ENCODE measurements around the gene FAT1. TPM values are rescaled to one million over a fixed set of nuclear protein-coding genes. Genes with fewer than 3 reads are reported as not detected.
A peak's percentile ranks its signal among the peaks of the same experiment; 100 is the strongest.

FAT1 gene, protein sequence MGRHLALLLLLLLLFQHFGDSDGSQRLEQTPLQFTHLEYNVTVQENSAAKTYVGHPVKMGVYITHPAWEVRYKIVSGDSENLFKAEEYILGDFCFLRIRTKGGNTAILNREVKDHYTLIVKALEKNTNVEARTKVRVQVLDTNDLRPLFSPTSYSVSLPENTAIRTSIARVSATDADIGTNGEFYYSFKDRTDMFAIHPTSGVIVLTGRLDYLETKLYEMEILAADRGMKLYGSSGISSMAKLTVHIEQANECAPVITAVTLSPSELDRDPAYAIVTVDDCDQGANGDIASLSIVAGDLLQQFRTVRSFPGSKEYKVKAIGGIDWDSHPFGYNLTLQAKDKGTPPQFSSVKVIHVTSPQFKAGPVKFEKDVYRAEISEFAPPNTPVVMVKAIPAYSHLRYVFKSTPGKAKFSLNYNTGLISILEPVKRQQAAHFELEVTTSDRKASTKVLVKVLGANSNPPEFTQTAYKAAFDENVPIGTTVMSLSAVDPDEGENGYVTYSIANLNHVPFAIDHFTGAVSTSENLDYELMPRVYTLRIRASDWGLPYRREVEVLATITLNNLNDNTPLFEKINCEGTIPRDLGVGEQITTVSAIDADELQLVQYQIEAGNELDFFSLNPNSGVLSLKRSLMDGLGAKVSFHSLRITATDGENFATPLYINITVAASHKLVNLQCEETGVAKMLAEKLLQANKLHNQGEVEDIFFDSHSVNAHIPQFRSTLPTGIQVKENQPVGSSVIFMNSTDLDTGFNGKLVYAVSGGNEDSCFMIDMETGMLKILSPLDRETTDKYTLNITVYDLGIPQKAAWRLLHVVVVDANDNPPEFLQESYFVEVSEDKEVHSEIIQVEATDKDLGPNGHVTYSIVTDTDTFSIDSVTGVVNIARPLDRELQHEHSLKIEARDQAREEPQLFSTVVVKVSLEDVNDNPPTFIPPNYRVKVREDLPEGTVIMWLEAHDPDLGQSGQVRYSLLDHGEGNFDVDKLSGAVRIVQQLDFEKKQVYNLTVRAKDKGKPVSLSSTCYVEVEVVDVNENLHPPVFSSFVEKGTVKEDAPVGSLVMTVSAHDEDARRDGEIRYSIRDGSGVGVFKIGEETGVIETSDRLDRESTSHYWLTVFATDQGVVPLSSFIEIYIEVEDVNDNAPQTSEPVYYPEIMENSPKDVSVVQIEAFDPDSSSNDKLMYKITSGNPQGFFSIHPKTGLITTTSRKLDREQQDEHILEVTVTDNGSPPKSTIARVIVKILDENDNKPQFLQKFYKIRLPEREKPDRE (N-terminal part only)
- 8.6 and 9.2 TPM in 2 replicates for total RNA-seq
- polyA plus RNA-seq = 9.8 and 10.4 TPM in 2 replicates
- polyA plus RNA-seq (2011; cell fraction: cytosol; rRNA removed) = 8.7 and 9.1 TPM in 2 replicates
- 18.6 and 25.1 TPM in 2 replicates for polyA plus RNA-seq (2011; cell fraction: nucleus; rRNA removed)
- 6.4 and 6.9 TPM in 2 replicates for polyA plus RNA-seq (2012)
- 105 and 107 TPM in 2 replicates for polyA minus RNA-seq
- polyA minus RNA-seq (2011; cell fraction: cytosol; rRNA and poly(A)+ RNA removed) = 75.8 TPM
- polyA minus RNA-seq (2011; cell fraction: nucleus; rRNA and poly(A)+ RNA removed) = 55.9 and 66.5 TPM in 2 replicates
- percentile 39 among the genes with signal in this experiment for Bru-seq, nascent RNA
- percentile 57 among the genes with signal in this experiment for BruChase-seq, experiment 1, labeled RNA remaining after a 6-hour chase
- BruChase-seq, experiment 2, labeled RNA remaining after a 2-hour chase = percentile 43 among the genes with signal in this experiment
- long read RNA-seq = 0 reads

DNA sequence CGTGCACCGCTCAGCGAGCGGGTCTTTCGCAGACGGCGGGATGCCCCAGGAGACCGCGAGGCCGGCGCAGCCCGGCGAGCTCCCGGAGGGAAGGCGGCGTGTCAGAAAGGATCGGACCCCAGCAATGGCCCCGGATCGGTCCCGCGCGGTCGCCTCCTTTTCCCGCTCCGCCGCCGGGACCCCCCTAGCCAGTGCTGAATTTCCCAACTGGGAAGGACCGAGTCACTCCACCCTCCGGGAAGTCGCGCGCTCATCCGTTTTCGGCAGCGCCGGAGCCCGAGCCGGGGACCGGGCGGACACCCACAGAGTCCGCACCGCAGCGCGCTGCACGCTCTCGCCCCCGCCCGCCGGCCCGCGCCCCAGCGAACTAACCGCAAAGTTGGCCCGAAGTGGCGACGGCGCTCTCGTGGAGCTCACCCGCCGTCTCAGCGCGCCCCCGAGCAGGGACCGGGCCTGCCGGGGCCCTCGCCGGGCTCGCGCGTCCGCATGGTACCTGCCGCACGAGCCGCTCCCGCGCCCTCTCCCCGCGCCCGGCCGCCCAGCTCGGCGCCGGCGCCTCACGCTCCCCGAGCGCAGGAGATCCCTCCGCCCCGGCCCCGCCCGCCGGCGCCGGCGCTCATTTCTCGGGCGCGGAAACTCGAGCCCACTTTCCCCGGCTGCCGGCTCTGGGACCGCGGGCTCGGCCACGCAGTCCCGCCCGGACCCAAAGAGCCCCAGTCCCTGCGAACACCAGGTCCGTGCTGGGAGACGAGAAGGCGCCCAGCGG lies at the start of gene FAT1:
FAT1 (minus strand) TSS at position 565 of the 766 bp plus-strand sequence. CDS start 14,029 bp downstream, outside the sequence.
- Histone ChIP-seq H3K36me3 (ENCODE audit: control insufficient read depth in 2 of 2, extremely low read depth in 1 of 2, insufficient read depth in 2 of 2, low read length in 2 of 2) (no peaks in the 10 kb centered on the region), H3K79me2 (ENCODE audit: control insufficient read depth, insufficient read depth, low read length) (no peaks in the 10 kb centered on the region), H3K4me2 (ENCODE audit: insufficient read depth, low read length) (peak within 1 kb of the TSS; percentile 75), H3K27ac (ENCODE audit: insufficient read depth, low read depth, low read length) (no peak within 1 kb of the TSS), H3K9me3 (replicated peaks; ENCODE audit: control insufficient read depth, insufficient read depth, low read length) (no peaks in the 10 kb centered on the region), H2AFZ (ENCODE audit: low read depth, low read length) (peak within 1 kb of the TSS; percentile 94), H3K4me3 (replicated peaks in 1 of 3; ENCODE audit: insufficient read depth in 1 of 3, low read depth in 1 of 3, low read length in 3 of 3) (peak within 1 kb of the TSS; percentile 45 to 61 (median 59)), H4K20me1 (replicated peaks; ENCODE audit: control insufficient read depth, extremely low read depth, insufficient read depth, low read length) (no peaks in the 10 kb centered on the region), H3K4me1 (ENCODE audit: control insufficient read depth, extremely low read depth, insufficient read depth, low read length) (peaks cover 26% of the 10 kb centered on the region), H3K9me1 (replicated peaks; ENCODE audit: control insufficient read depth, extremely low read depth, insufficient read depth, low read length) (no peaks in the 10 kb centered on the region), H3K27me3 (ENCODE audit: control insufficient read depth in 2 of 2, insufficient read depth in 2 of 2, low read length in 2 of 2) (peaks cover 37 to 60% of the 10 kb centered on the region in 2 experiments), H3K9ac (replicated peaks; ENCODE audit: extremely low read depth, insufficient read depth, low read length) (peak within 1 kb of the TSS; percentile 57)
- TF ChIP-seq EZH2 (IDR thresholded peaks at IDR 0.05; ENCODE audit: borderline replicate concordance, low read depth, low read length, severe bottlenecking) (peak; percentile 25), JUN (IDR thresholded peaks at IDR 0.05; ENCODE audit: borderline replicate concordance, insufficient read depth, insufficient read length, low read depth) (no peak)
- FAIRE-seq (no peak), DNase-seq (ENCODE audit: low read depth, low spot score) (peak; percentile 43)
- CTCF ChIA-PET = no interaction called here
- POLR2A ChIA-PET = no interaction called here
- dilution Hi-C loops (cut with MboI; ENCODE audit: extremely low pct_ligation_motif_present, low sequenced_read_pairs) (no loop called here), intact Hi-C loops (cut with micrococcal nuclease) (loop anchor here (10.0 kb wide), 1 partner anchor 361 kb away; no protein-coding TSS in a partner anchor)
- no TSS peak for BruUV-seq (replicated peaks)
